ENCODE measurements around the gene KIF14. TPM values are rescaled to one million over a fixed set of nuclear protein-coding genes. Genes with fewer than 3 reads are reported as not detected.

KIF14 gene
- total and polyA plus RNA-seq, 11 donors, result 0.04 to 2.0 (median 0.08) TPM; not detected in 2

DNA sequence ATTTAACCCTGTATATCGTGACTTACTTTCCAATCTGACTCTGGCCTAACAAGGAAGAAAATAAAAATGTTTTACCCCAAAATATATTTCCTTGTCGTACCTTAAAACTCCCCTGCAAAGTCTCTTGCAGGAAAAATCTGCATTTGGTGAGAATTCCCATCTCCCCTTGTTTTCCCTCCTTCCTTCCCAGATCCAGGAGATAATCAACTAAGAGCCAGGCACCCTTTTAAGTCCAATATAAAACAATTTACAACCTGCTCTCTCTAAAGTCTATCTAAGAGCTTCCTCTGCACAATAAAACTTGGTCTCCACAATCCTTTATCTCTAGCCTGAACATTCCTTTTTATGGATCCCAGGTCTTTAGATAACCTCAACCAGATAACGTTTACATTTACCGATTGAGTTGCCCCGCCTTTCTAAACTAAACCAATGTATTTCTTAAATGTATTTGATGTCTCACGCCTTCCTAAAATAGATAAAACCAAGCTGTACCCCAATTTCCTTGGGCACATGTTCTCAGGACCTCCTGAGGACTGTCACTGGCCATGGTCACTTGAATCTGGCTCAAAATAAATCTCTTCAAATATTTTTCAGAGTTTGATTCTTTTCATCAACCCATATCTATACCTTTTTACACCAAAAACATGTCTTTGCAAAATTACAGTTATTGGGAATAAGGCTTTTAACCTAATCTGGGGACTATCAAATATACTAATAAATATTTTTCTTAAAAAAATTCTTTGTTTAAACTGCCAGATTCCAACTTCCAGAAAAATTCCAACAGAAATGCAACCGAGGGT is 48.2 kb upstream of the KIF14 start:
- Histone ChIP-seq H3K27ac (peak overlapping the region; percentile 98 to 100 (median 100)), H3K36me3 (peaks cover 0 to 25% (median 20%) of the 10 kb centered on the region in 9 donors), H3K4me3 (peak overlapping the region in 11 of 12 donors; percentile 67 to 97 (median 86)), H3K9me3 (no peaks in the 10 kb centered on the region), H3K27me3 (no peaks in the 10 kb centered on the region), H3K4me1 (peaks cover 0 to 45% (median 29%) of the 10 kb centered on the region in 12 donors)
- ATAC-seq (no peak), DNase-seq (no peak)
- 34 to 39% (median 36%) methylated on average over 7 of the region's 7 CpGs for WGBS, 4 donors
- intact Hi-C loops (cut with DNase I), result loop anchor here in 6 of 10 donors (1.0 to 5.0 kb wide), 6 partner anchors 46 to 135 kb away; partner anchors contain the start of genes CAMSAP2 (in 4 of the 6) and KIF14 (in 1 of the 6)
- TF ChIP-seq, protein P1, sequence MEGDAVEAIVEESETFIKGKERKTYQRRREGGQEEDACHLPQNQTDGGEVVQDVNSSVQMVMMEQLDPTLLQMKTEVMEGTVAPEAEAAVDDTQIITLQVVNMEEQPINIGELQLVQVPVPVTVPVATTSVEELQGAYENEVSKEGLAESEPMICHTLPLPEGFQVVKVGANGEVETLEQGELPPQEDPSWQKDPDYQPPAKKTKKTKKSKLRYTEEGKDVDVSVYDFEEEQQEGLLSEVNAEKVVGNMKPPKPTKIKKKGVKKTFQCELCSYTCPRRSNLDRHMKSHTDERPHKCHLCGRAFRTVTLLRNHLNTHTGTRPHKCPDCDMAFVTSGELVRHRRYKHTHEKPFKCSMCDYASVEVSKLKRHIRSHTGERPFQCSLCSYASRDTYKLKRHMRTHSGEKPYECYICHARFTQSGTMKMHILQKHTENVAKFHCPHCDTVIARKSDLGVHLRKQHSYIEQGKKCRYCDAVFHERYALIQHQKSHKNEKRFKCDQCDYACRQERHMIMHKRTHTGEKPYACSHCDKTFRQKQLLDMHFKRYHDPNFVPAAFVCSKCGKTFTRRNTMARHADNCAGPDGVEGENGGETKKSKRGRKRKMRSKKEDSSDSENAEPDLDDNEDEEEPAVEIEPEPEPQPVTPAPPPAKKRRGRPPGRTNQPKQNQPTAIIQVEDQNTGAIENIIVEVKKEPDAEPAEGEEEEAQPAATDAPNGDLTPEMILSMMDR (IDR thresholded peaks at IDR 0.05), result no peak
- no peak for TF ChIP-seq POLR2A (IDR thresholded peaks at IDR 0.05)

GRCh38 chr1:200666309-200666708 is 45.8 kb upstream of the KIF14 start:
- intact Hi-C loops (cut with DNase I), result loop anchor here in 3 of 10 donors (5.0 kb wide), 3 partner anchors 44 to 136 kb away; partner anchors contain the start of genes CAMSAP2 (in 1 of the 3) and KIF14 (in 1 of the 3)
- H3K4me3 ChIP-seq, result no peak overlapping the region
- no peaks in the 10 kb centered on the region for H3K9me3 ChIP-seq
- peak overlapping the region in 10 of 12 donors; percentile 6 to 65 (median 32) for H3K27ac ChIP-seq
- TF ChIP-seq POLR2A (IDR thresholded peaks at IDR 0.05), result no peak
- TF ChIP-seq, protein P1 (IDR thresholded peaks at IDR 0.05), result no peak
- ATAC-seq (no peak), DNase-seq (no peak)
- peaks cover 0 to 49% (median 44%) of the 10 kb centered on the region in 9 donors for H3K36me3 ChIP-seq
- WGBS, 4 donors, result 44 to 58% (median 53%) methylated on average over 8 of the region's 8 CpGs
- peaks cover 0 to 51% (median 32%) of the 10 kb centered on the region in 12 donors for H3K4me1 ChIP-seq
- no peaks in the 10 kb centered on the region for H3K27me3 ChIP-seq

- no peaks in the 10 kb centered on the region for H3K27me3 ChIP-seq
- WGBS, 4 donors, result 0 to 7% (median 6%) methylated on average over 2 of the region's 2 CpGs
- H3K4me1 ChIP-seq, result peaks cover 0 to 51% (median 28%) of the 10 kb centered on the region in 12 donors
- no peak for ATAC-seq
- TF ChIP-seq POLR2A (IDR thresholded peaks at IDR 0.05), result no peak
- TF ChIP-seq, protein P1 (IDR thresholded peaks at IDR 0.05), result no peak
- intact Hi-C loops (cut with DNase I), result loop anchor here in 3 of 10 donors (5.0 kb wide), 3 partner anchors 44 to 136 kb away; partner anchors contain the start of genes CAMSAP2 (in 1 of the 3) and KIF14 (in 1 of the 3)
- no peaks in the 10 kb centered on the region for H3K9me3 ChIP-seq
- peak overlapping the region in 2 of 12 donors; percentile 4 to 17 for H3K4me3 ChIP-seq
- peak overlapping the region in 10 of 12 donors; percentile 6 to 65 (median 34) for H3K27ac ChIP-seq
- H3K36me3 ChIP-seq, result peaks cover 0 to 54% (median 47%) of the 10 kb centered on the region in 9 donors
- no peak for DNase-seq
Measured at GRCh38 chr1:200665861-200666260, 45.3 kb upstream of the KIF14 start.

- 77 to 86% (median 80%) methylated on average over 6 of the region's 6 CpGs for WGBS, 4 donors
- ATAC-seq (peak in 1 of 4 donors; percentile 39), DNase-seq (peak in 4 of 5 donors; percentile 29 to 46 (median 34))
- Histone ChIP-seq H3K36me3 (peaks cover 0 to 98% (median 95%) of the 10 kb centered on the region in 9 donors), H3K27ac (no peak overlapping the region), H3K9me3 (no peaks in the 10 kb centered on the region), H3K4me1 (peaks cover 0 to 25% (median 9%) of the 10 kb centered on the region in 12 donors), H3K27me3 (no peaks in the 10 kb centered on the region), H3K4me3 (no peak overlapping the region)
- intact Hi-C loops (cut with DNase I), result loop anchor here in 1 of 10 donors (5.0 kb wide), 1 partner anchor 33 kb away; no protein-coding TSS in a partner anchor
- no peak for TF ChIP-seq POLR2A (IDR thresholded peaks at IDR 0.05)
- TF ChIP-seq, protein P1 (IDR thresholded peaks at IDR 0.05), result no peak
Measured at GRCh38 chr1:200660719-200661118, 40.2 kb upstream of the KIF14 start.
